GM21390 (cell line): ENCODE results near the gene STXBP4.

Experiments used
- ATAC-seq: cut with Tn5 transposase; IDR thresholded peaks from one replicate; pipeline ENCODE4 v1.9.1; 2021; ENCODE audit not compliant: unreplicated experiment

Gene STXBP4

GRCh38 chr17:55216888-55217287 lies 248.3 kb downstream of the STXBP4 start:
- no peak for ATAC-seq

DNA sequence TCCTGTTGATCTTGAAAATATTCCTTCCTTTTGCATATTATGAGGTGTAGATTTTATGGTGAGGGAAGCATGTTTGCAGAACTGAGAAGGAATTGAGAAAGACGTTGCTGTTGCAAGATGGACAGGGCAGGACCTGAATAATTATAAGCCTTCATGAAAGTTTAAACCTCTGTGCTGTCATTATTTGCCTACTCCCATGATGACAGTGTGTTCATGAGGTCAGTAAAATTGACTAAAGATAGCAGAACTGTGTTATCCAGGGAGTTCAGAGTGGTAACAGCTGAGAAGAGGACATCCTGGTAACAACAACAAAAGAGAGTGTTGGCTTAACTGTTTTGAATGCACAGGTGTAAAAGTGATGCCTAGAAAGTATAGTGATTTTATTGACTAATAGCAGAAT lies 250.9 kb downstream of the STXBP4 start:
- ATAC-seq, result no peak

DNA sequence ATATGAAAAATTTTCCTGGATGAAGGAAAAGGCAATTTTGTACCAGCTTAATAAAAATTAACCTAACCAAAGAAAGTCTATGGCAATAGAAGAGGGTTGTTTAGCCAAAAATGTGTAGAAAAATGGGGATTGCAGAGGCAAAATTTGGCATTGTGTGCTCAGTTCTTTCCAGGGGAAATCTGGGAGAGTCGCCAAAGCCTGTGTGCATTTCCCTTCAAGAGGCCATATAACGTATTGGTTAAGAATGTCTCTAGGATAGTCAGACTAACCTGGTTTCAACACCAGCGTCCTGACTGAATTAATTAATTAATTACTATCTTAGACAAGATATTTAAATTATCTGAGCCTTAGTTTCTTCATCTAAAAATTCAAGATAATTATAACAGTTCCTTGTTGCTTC lies 251.4 kb downstream of the STXBP4 start:
- ATAC-seq, result no peak
